Smooth muscle cell (in vitro differentiated cells): ENCODE data around the gene COQ10B. TPM values are rescaled to one million over a fixed set of nuclear protein-coding genes. Genes with fewer than 3 reads are reported as not detected.

ENCODE experiments used
- DNase-seq: peaks from one replicate; lab custom pipeline; 2025; ENCODE audit not compliant: unreplicated experiment; lab: John Stamatoyannopoulos, UW
- H2AFZ ChIP-seq: fragments of 200-600 bp; sonication (generic); 2 replicates; pipeline ENCODE4 v1.6.0; 2016; ENCODE audit warnings: antibody characterized with exemption, low read depth, mild to moderate bottlenecking
- H3F3A ChIP-seq: fragments of 200-600 bp; sonication (generic); 2 replicates; pipeline ENCODE4 v1.6.0; 2017; ENCODE audit warnings: antibody characterized with exemption, low read depth
- H3K27ac ChIP-seq: fragments of 200-600 bp; sonication (generic); 2 replicates; pipeline ENCODE4 v1.5.1; 2016; ENCODE audit warnings: low read depth, mild to moderate bottlenecking
- H3K27me3 ChIP-seq: fragments of 200-600 bp; sonication (generic); 2 replicates; pipeline ENCODE4 v1.6.1; 2016; ENCODE audit warnings: low read depth, mild to moderate bottlenecking
- H3K36me3 ChIP-seq: fragments of 200-600 bp; sonication (generic); 2 replicates; pipeline ENCODE4 v1.5.1; 2016; ENCODE audit warnings: low read depth
- H3K4me1 ChIP-seq: fragments of 200-600 bp; sonication (generic); 2 replicates; pipeline ENCODE4 v1.5.1; 2016; ENCODE audit warnings: low read depth
- H3K4me2 ChIP-seq: fragments of 200-600 bp; sonication (generic); 2 replicates; pipeline ENCODE4 v1.6.0; 2016; ENCODE audit warnings: mild to moderate bottlenecking
- H3K4me3 ChIP-seq: fragments of 200-600 bp; sonication (generic); 2 replicates; pipeline ENCODE4 v1.5.1; 2016; ENCODE audit warnings: mild to moderate bottlenecking
- H3K79me2 ChIP-seq: fragments of 200-600 bp; sonication (generic); 2 replicates; pipeline ENCODE4 v1.6.0; 2016; ENCODE audit warnings: low read depth, mild to moderate bottlenecking
- H3K9ac ChIP-seq: fragments of 200-600 bp; sonication (generic); 2 replicates; pipeline ENCODE4 v1.6.0; 2016; ENCODE audit warnings: low read depth
- H3K9me3 ChIP-seq: fragments of 200-600 bp; sonication (generic); replicated peaks from 2 replicates; pipeline ENCODE4 v1.5.1; 2016; ENCODE audit warnings: low read depth
- H4K20me1 ChIP-seq: fragments of 200-600 bp; sonication (generic); 2 replicates; pipeline ENCODE4 v1.6.0; 2016; ENCODE audit warnings: low read depth
- CTCF ChIP-seq: fragments of 200-600 bp; sonication (generic); IDR thresholded peaks from 2 replicates; pipeline ENCODE4 v1.5.1; 2017; ENCODE audit warnings: borderline replicate concordance, mild to moderate bottlenecking, antibody characterized with exemption; ENCODE audit not compliant: insufficient read depth, poor library complexity, severe bottlenecking
- WGBS: methylation state at CpG from one replicate; pipeline ENCODE4 v1.1.7; 2016; ENCODE audit warnings: low lambda C conversion rate; 5-methylcytosine and 5-hydroxymethylcytosine counted together
- polyA plus RNA-seq: library from polyadenylated mRNA; unstranded; fragments of >200 nt; fragmentation: Nextera tagmentation; extraction: Ambion mirVana; gene quantifications from 2 replicates; pipeline ENCODE4 v1.2.1, GENCODE V29; 2016
- total RNA-seq: library from RNA; depleted of rRNA; stranded (reverse); fragments of >200 nt; gene quantifications from 2 replicates; pipeline ENCODE4 v1.2.3, GENCODE V29; 2014

The COQ10B gene
- total and polyA plus RNA-seq, 2 experiments from 2014 or later: 50.6 to 61.5 TPM

- TF ChIP-seq CTCF: no peak
- no peak overlapping the region for H2AFZ ChIP-seq
- H3K4me2 ChIP-seq: no peak overlapping the region
- H3K27ac ChIP-seq: no peak overlapping the region
- no peak overlapping the region for H3K9ac ChIP-seq
- no peaks in the 10 kb centered on the region for H3K27me3 ChIP-seq
- no peaks in the 10 kb centered on the region for H3K4me1 ChIP-seq
- H3K4me3 ChIP-seq: no peak overlapping the region
- peaks cover 36% of the 10 kb centered on the region for H3K36me3 ChIP-seq
- H3K79me2 ChIP-seq: peaks cover 50% of the 10 kb centered on the region
- no peak for DNase-seq
- H3F3A ChIP-seq: no peaks in the 10 kb centered on the region
- H3K9me3 ChIP-seq: no peaks in the 10 kb centered on the region
- WGBS: 97% methylated on average over 1 of the region's 1 CpG
- peaks cover 54% of the 10 kb centered on the region for H4K20me1 ChIP-seq
Measured at GRCh38 chr2:197464175-197464574, 10.8 kb downstream of the COQ10B start.

GRCh38 chr2:197472166-197472565 lies 18.8 kb downstream of the COQ10B start:
- no peak for TF ChIP-seq CTCF
- H3K9me3 ChIP-seq: no peaks in the 10 kb centered on the region
- H3K4me1 ChIP-seq: no peaks in the 10 kb centered on the region
- H3K4me3 ChIP-seq: no peak overlapping the region
- no peaks in the 10 kb centered on the region for H3K27me3 ChIP-seq
- H3K36me3 ChIP-seq: peaks cover 42% of the 10 kb centered on the region
- H4K20me1 ChIP-seq: peaks cover 30% of the 10 kb centered on the region
- peaks cover 12% of the 10 kb centered on the region for H3K79me2 ChIP-seq
- no peak for DNase-seq
- WGBS: 97% methylated on average over 5 of the region's 5 CpGs
- no peak overlapping the region for H2AFZ ChIP-seq
- no peak overlapping the region for H3K4me2 ChIP-seq
- no peak overlapping the region for H3K27ac ChIP-seq
- H3K9ac ChIP-seq: no peak overlapping the region
- H3F3A ChIP-seq: no peaks in the 10 kb centered on the region

GRCh38 chr2:197477797-197478196 lies 24.4 kb downstream of the COQ10B start:
- Histone ChIP-seq H4K20me1 (peaks cover 7% of the 10 kb centered on the region), H3K9ac (no peak overlapping the region), H3F3A (peaks cover 4% of the 10 kb centered on the region), H3K27me3 (no peaks in the 10 kb centered on the region), H3K79me2 (no peaks in the 10 kb centered on the region), H3K4me1 (no peaks in the 10 kb centered on the region), H3K4me2 (no peak overlapping the region), H3K4me3 (no peak overlapping the region), H3K36me3 (peaks cover 29% of the 10 kb centered on the region), H3K9me3 (no peaks in the 10 kb centered on the region), H2AFZ (no peak overlapping the region), H3K27ac (no peak overlapping the region)
- TF ChIP-seq CTCF: no peak
- WGBS: 97% methylated on average over 3 of the region's 3 CpGs
- DNase-seq: no peak
